ENCODE data around the gene PMVK. TPM values are rescaled to one million over a fixed set of nuclear protein-coding genes. Genes with fewer than 3 reads are reported as not detected.

Gene PMVK
- polyA plus RNA-seq, 1 donor from 2014 or later, result 21.1 TPM

DNA sequence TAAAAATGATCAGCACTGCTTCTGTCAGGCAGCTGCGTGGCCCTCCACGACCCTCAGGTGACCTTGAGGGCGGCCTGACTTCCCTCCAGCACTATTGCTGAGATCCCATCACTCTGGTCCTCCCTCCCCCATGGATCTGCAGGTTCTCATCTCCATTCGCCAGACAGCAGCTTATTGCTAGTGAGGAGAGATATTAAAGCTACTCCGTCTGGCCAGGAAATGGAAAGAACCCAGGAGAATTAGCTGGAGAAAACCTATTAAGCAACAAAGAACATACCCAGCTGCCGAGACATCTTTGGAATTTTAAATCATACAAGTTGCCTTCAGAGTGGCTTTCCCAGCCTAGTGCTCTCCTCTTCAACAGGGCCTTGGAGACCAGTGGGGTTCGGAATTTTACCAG lies 40.7 kb downstream of the PMVK start:
- Histone ChIP-seq H3K9ac (ENCODE audit: low read length) (no peak overlapping the region), H3K4me2 (ENCODE audit: low read length) (no peak overlapping the region), H3K27ac (ENCODE audit: low read length) (no peak overlapping the region), H3K36me3 (ENCODE audit: insufficient read depth, low read length) (no peaks in the 10 kb centered on the region), H3K79me2 (replicated peaks; ENCODE audit: insufficient read depth, low read length) (no peaks in the 10 kb centered on the region), H2AFZ (ENCODE audit: low read depth, low read length) (no peak overlapping the region), H4K20me1 (ENCODE audit: insufficient read depth) (no peaks in the 10 kb centered on the region), H3K9me2 (ENCODE audit: insufficient read depth, low read length) (no peaks in the 10 kb centered on the region), H3K9me3 (ENCODE audit: low read length) (peaks cover 6% of the 10 kb centered on the region), H3K4me3 (ENCODE audit: low read length) (no peak overlapping the region), H3F3A (ENCODE audit: insufficient read depth, low read length, poor library complexity, severe bottlenecking) (no peaks in the 10 kb centered on the region), H3K27me3 (ENCODE audit: insufficient read depth, low read depth, low read length) (no peaks in the 10 kb centered on the region)
- TF ChIP-seq, protein P1, sequence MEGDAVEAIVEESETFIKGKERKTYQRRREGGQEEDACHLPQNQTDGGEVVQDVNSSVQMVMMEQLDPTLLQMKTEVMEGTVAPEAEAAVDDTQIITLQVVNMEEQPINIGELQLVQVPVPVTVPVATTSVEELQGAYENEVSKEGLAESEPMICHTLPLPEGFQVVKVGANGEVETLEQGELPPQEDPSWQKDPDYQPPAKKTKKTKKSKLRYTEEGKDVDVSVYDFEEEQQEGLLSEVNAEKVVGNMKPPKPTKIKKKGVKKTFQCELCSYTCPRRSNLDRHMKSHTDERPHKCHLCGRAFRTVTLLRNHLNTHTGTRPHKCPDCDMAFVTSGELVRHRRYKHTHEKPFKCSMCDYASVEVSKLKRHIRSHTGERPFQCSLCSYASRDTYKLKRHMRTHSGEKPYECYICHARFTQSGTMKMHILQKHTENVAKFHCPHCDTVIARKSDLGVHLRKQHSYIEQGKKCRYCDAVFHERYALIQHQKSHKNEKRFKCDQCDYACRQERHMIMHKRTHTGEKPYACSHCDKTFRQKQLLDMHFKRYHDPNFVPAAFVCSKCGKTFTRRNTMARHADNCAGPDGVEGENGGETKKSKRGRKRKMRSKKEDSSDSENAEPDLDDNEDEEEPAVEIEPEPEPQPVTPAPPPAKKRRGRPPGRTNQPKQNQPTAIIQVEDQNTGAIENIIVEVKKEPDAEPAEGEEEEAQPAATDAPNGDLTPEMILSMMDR (IDR thresholded peaks at IDR 0.05; ENCODE audit: poor library complexity, severe bottlenecking), result no peak
- no peak for TF ChIP-seq RAD21 (conservative IDR thresholded peaks at IDR 0.05)
- no peak for TF ChIP-seq EP300 (conservative IDR thresholded peaks at IDR 0.05; ENCODE audit: poor library complexity, severe bottlenecking)
- no peak for TF ChIP-seq EZH2 (IDR thresholded peaks at IDR 0.05; ENCODE audit: borderline replicate concordance, insufficient read depth, low read length, poor library complexity, severe bottlenecking)
- no peak for TF ChIP-seq SMC3 (conservative IDR thresholded peaks at IDR 0.05; ENCODE audit: poor library complexity)
- TF ChIP-seq POLR2AphosphoS5 (IDR thresholded peaks at IDR 0.05), result no peak

DNA sequence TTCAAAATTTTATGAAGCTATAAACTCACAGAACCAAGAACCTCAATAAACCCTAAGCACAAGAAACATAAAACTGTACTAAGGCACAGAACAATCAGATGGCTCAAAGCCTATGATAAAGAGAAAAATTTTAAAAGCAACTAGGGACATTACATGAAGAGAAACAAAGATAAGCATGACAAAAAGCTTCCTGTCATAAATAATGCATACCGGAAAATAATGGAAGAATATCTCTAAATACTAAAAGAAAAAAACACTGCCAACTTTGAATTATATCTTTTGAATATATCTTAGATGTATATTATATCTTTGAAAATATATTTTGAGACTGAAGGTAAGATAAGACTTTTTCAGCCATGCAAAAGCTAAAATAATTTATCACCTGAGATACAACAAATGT lies 45.1 kb downstream of the PMVK start:
- Histone ChIP-seq H3F3A (ENCODE audit: insufficient read depth, low read length, poor library complexity, severe bottlenecking) (no peaks in the 10 kb centered on the region), H3K36me3 (ENCODE audit: insufficient read depth, low read length) (no peaks in the 10 kb centered on the region), H4K20me1 (ENCODE audit: insufficient read depth) (no peaks in the 10 kb centered on the region), H3K9me3 (ENCODE audit: low read length) (peaks cover 6% of the 10 kb centered on the region), H3K27me3 (ENCODE audit: insufficient read depth, low read depth, low read length) (no peaks in the 10 kb centered on the region), H2AFZ (ENCODE audit: low read depth, low read length) (no peak overlapping the region), H3K9me2 (ENCODE audit: insufficient read depth, low read length) (no peaks in the 10 kb centered on the region), H3K4me2 (ENCODE audit: low read length) (no peak overlapping the region), H3K79me2 (replicated peaks; ENCODE audit: insufficient read depth, low read length) (no peaks in the 10 kb centered on the region), H3K4me3 (ENCODE audit: low read length) (no peak overlapping the region), H3K27ac (ENCODE audit: low read length) (no peak overlapping the region), H3K9ac (ENCODE audit: low read length) (no peak overlapping the region)
- TF ChIP-seq POLR2AphosphoS5 (IDR thresholded peaks at IDR 0.05) (no peak), RAD21 (conservative IDR thresholded peaks at IDR 0.05) (no peak), TAF1 (IDR thresholded peaks at IDR 0.05; ENCODE audit: low read depth) (no peak), SMC3 (conservative IDR thresholded peaks at IDR 0.05; ENCODE audit: poor library complexity) (no peak), EP300 (conservative IDR thresholded peaks at IDR 0.05; ENCODE audit: poor library complexity, severe bottlenecking) (no peak), EZH2 (IDR thresholded peaks at IDR 0.05; ENCODE audit: borderline replicate concordance, insufficient read depth, low read length, poor library complexity, severe bottlenecking) (no peak), MXI1 (conservative IDR thresholded peaks at IDR 0.05; ENCODE audit: poor library complexity, severe bottlenecking) (no peak)
- TF ChIP-seq, protein P2, sequence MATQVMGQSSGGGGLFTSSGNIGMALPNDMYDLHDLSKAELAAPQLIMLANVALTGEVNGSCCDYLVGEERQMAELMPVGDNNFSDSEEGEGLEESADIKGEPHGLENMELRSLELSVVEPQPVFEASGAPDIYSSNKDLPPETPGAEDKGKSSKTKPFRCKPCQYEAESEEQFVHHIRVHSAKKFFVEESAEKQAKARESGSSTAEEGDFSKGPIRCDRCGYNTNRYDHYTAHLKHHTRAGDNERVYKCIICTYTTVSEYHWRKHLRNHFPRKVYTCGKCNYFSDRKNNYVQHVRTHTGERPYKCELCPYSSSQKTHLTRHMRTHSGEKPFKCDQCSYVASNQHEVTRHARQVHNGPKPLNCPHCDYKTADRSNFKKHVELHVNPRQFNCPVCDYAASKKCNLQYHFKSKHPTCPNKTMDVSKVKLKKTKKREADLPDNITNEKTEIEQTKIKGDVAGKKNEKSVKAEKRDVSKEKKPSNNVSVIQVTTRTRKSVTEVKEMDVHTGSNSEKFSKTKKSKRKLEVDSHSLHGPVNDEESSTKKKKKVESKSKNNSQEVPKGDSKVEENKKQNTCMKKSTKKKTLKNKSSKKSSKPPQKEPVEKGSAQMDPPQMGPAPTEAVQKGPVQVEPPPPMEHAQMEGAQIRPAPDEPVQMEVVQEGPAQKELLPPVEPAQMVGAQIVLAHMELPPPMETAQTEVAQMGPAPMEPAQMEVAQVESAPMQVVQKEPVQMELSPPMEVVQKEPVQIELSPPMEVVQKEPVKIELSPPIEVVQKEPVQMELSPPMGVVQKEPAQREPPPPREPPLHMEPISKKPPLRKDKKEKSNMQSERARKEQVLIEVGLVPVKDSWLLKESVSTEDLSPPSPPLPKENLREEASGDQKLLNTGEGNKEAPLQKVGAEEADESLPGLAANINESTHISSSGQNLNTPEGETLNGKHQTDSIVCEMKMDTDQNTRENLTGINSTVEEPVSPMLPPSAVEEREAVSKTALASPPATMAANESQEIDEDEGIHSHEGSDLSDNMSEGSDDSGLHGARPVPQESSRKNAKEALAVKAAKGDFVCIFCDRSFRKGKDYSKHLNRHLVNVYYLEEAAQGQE (IDR thresholded peaks at IDR 0.05; ENCODE audit: borderline replicate concordance), result no peak
- TF ChIP-seq, protein P1 (IDR thresholded peaks at IDR 0.05; ENCODE audit: poor library complexity, severe bottlenecking), result no peak
